GM23338 (cell line): ENCODE measurements around the gene ICAM4.

Experiments used
- CREB1 ChIP-seq: fragments of 250-450 bp; sonication (Bioruptor Pico); IDR thresholded peaks from 2 replicates; pipeline ENCODE4 v1.5.0; 2020; ENCODE audit warnings: low read depth, mild to moderate bottlenecking, moderate library complexity
- EZH2 ChIP-seq: fragments of 200-600 bp; sonication (generic); IDR thresholded peaks from one replicate; pipeline ENCODE4 v1.8.0; 2017; ENCODE audit warnings: antibody characterized with exemption, mild to moderate bottlenecking, low read depth; ENCODE audit not compliant: unreplicated experiment
- EZH2phosphoT487 ChIP-seq: fragments of 200-600 bp; sonication (generic); IDR thresholded peaks from one replicate; pipeline ENCODE4 v1.8.1; 2018; ENCODE audit warnings: antibody characterized with exemption; ENCODE audit not compliant: unreplicated experiment
- JUNB ChIP-seq: IDR thresholded peaks from one replicate; pipeline ENCODE4 v1.6.1; 2016; ENCODE audit warnings: antibody characterized with exemption; ENCODE audit not compliant: unreplicated experiment
- TF ChIP-seq, protein P1 (sequence below), 2 experiments: fragments of 200-600 bp in 1 of 2; sonication (generic) in 1 of 2; conservative IDR thresholded peaks; 2 replicates each; pipeline versions ENCODE4 v1.5.1 to v1.6.1; 2016 to 2017; ENCODE audit warnings: antibody characterized with exemption in 2 of 2, low read depth in 2 of 2, mild to moderate bottlenecking in 2 of 2, moderate library complexity in 1 of 2

DNA sequence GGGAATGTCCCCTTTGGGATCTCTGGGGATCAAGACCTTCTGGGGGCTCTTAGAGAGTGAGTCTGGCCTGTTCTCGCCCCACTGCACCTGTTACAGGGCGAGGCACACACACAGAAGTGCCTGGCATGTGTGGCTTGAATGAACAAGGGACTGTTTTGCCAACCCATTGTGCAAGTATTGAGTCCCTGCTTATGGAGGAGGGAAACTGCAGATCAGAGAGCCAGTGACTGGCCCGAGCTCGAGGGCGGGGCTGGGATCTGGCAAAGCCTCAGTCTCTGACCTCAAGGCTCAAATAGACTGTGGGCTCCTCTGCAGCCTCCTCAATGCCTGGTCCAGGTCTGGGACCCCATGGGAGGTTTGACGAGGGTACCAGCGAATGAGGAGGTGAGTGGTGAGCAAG is 41.0 kb downstream of the ICAM4 start:
- TF ChIP-seq, protein P1, sequence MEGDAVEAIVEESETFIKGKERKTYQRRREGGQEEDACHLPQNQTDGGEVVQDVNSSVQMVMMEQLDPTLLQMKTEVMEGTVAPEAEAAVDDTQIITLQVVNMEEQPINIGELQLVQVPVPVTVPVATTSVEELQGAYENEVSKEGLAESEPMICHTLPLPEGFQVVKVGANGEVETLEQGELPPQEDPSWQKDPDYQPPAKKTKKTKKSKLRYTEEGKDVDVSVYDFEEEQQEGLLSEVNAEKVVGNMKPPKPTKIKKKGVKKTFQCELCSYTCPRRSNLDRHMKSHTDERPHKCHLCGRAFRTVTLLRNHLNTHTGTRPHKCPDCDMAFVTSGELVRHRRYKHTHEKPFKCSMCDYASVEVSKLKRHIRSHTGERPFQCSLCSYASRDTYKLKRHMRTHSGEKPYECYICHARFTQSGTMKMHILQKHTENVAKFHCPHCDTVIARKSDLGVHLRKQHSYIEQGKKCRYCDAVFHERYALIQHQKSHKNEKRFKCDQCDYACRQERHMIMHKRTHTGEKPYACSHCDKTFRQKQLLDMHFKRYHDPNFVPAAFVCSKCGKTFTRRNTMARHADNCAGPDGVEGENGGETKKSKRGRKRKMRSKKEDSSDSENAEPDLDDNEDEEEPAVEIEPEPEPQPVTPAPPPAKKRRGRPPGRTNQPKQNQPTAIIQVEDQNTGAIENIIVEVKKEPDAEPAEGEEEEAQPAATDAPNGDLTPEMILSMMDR (conservative IDR thresholded peaks at IDR 0.05; ENCODE audit: low read depth in 2 of 2) = no peak
- TF ChIP-seq EZH2 (no peak), EZH2phosphoT487 (no peak), JUNB (no peak), CREB1 (CRISPR knock-in tag) (no peak)
